T-cell (primary cell): Measurements from ENCODE around the gene EHHADH. TPM values are rescaled to one million over a fixed set of nuclear protein-coding genes. Genes with fewer than 3 reads are reported as not detected.

ENCODE experiments used
- ATAC-seq, 4 experiments: fragments of 200-7000 bp in 3 of 4; fragments of 150-1000 bp in 1 of 4; cut with Tn5 transposase; replicated peaks in 1 of 4; 1 replicate in 3 of 4; 2 replicates in 1 of 4; pipeline ENCODE4 v1.10.0; 2021; ENCODE audit warnings: moderate library complexity in 3 of 4, mild to moderate bottlenecking in 2 of 4, moderate number of reproducible peaks in 1 of 4
- CTCF ChIA-PET, 2 donors: fragments of 300-600 bp; sonication (Branson Sonifier 250); formaldehyde crosslinking; loops; one replicate each; lab custom pipeline; 2022; ENCODE audit warnings: antibody characterized with exemption in 2 of 2; lab: Charles Lee
- POLR2A ChIA-PET, 2 donors: fragments of 300-600 bp; sonication (Branson Sonifier 250); formaldehyde crosslinking; loops; one replicate each; lab custom pipeline; 2022; ENCODE audit warnings: antibody characterized with exemption in 2 of 2; lab: Charles Lee
- DNase-seq, 35 experiments: peaks; one replicate each; pipeline versions ENCODE4 v3.0.0 to v3.0.0-alpha.2; 2013 to 2023
- H3K27ac ChIP-seq: one replicate; pipeline ENCODE4 v1.5.1; 2013; ENCODE audit warnings: low read length
- H3K27me3 ChIP-seq, 2 experiments: replicated peaks in 1 of 2; 1 replicate in 1 of 2; 2 replicates in 1 of 2; pipeline versions ENCODE4 v1.6.1 to v1.7.0; 2013; ENCODE audit warnings: low read length in 1 of 2, mixed read lengths in 1 of 2; ENCODE audit not compliant: control insufficient read depth in 2 of 2, insufficient read depth in 2 of 2; ENCODE audit errors: extremely low read depth in 1 of 2
- H3K36me3 ChIP-seq, 2 donors: 1 replicate in 1 of 2; 2 replicates in 1 of 2; pipeline versions ENCODE4 v1.6.1 to v1.7.0; 2013; ENCODE audit warnings: low read length in 1 of 2; ENCODE audit not compliant: control insufficient read depth in 2 of 2, insufficient read depth in 1 of 2; ENCODE audit errors: extremely low read depth in 1 of 2
- H3K4me1 ChIP-seq, 2 experiments: 1 replicate in 1 of 2; 2 replicates in 1 of 2; pipeline versions ENCODE4 v1.6.1 to v1.7.0; 2013; ENCODE audit warnings: low read length in 2 of 2, mixed read lengths in 1 of 2; ENCODE audit not compliant: insufficient read depth in 2 of 2, control insufficient read depth in 1 of 2; ENCODE audit errors: extremely low read depth in 1 of 2
- H3K4me3 ChIP-seq, 2 donors: 1 replicate in 1 of 2; 2 replicates in 1 of 2; pipeline versions ENCODE4 v1.5.1 to v1.7.0; 2013; ENCODE audit warnings: mild to moderate bottlenecking in 2 of 2, low read length in 1 of 2, moderate library complexity in 1 of 2; ENCODE audit not compliant: control insufficient read depth in 1 of 2; ENCODE audit errors: extremely low read depth in 1 of 2
- H3K9me3 ChIP-seq: 2 replicates; pipeline ENCODE4 v1.7.0; 2013
- H3K27ac Mint-ChIP-seq, 2 donors: one replicate each; pipeline ENCODE4 v1.8.0; 2020 to 2021; ENCODE audit warnings: mild to moderate bottlenecking in 2 of 2, mixed read lengths in 2 of 2
- H3K27me3 Mint-ChIP-seq, 2 donors: one replicate each; pipeline ENCODE4 v1.8.0; 2021 to 2022; ENCODE audit warnings: mixed read lengths in 2 of 2
- H3K36me3 Mint-ChIP-seq: one replicate; pipeline ENCODE4 v1.8.0; 2021; ENCODE audit warnings: mixed read lengths
- H3K4me1 Mint-ChIP-seq, 3 donors: one replicate each; pipeline ENCODE4 v1.8.0; 2020 to 2022; ENCODE audit warnings: mixed read lengths in 3 of 3, mild to moderate bottlenecking in 1 of 3
- H3K4me3 Mint-ChIP-seq, 3 donors: one replicate each; pipeline ENCODE4 v1.8.0; 2020 to 2022; ENCODE audit warnings: mild to moderate bottlenecking in 3 of 3, mixed read lengths in 3 of 3, moderate library complexity in 3 of 3
- H3K9me3 Mint-ChIP-seq, 3 donors: one replicate each; pipeline ENCODE4 v1.8.0; 2020 to 2022; ENCODE audit warnings: mixed read lengths in 3 of 3
- WGBS: methylation state at CpG from one replicate; pipeline ENCODE4 v1.1.5; 2013; ENCODE audit warnings: missing lambda C conversion rate; ENCODE audit not compliant: insufficient coverage; 5-methylcytosine and 5-hydroxymethylcytosine counted together
- total RNA-seq, 35 experiments: library from RNA in 6 of 35; stranded (reverse) in 6 of 35; fragments of 120-200 nt in 1 of 35; gene quantifications; one replicate each; pipeline versions ENCODE4 v1.2.1 to v1.2.4 and lab custom pipeline; 2013 to 2026

EHHADH gene
- total RNA-seq, 5 donors from 2014 or later (not counting 1 experiment from before 2014, with no cell fraction given) = 0.60 to 3.7 (median 1.9) TPM

GRCh38 chr3:185149591-185149990, 104.3 kb downstream of the EHHADH start:
- Mint-ChIP-seq H3K27me3 (peaks cover 23 to 26% of the 10 kb centered on the region in 2 donors), H3K9me3 (no peaks in the 10 kb centered on the region), H3K27ac (no peak overlapping the region), H3K4me3 (no peak overlapping the region), H3K4me1 (peaks cover 0 to 6% (median 6%) of the 10 kb centered on the region in 3 donors), H3K36me3 (no peaks in the 10 kb centered on the region)
- Histone ChIP-seq H3K4me3 (no peak overlapping the region), H3K27ac (no peak overlapping the region), H3K9me3 (no peaks in the 10 kb centered on the region), H3K4me1 (peaks cover 3 to 10% of the 10 kb centered on the region in 2 experiments), H3K36me3 (no peaks in the 10 kb centered on the region), H3K27me3 (peaks cover 23 to 28% of the 10 kb centered on the region in 2 experiments)
- CTCF ChIA-PET = no interaction called here
- WGBS = no CpG with 5 or more reads among the region's 3 CpGs
- POLR2A ChIA-PET = no interaction called here
- no peak for ATAC-seq
- no peak for DNase-seq

- Mint-ChIP-seq H3K36me3 (no peaks in the 10 kb centered on the region), H3K4me1 (no peaks in the 10 kb centered on the region), H3K4me3 (no peak overlapping the region), H3K9me3 (no peaks in the 10 kb centered on the region), H3K27me3 (peaks cover 7 to 14% of the 10 kb centered on the region in 2 donors), H3K27ac (no peak overlapping the region)
- ChIA-PET CTCF (interaction anchor here in 1 of 2 donors (0.5 to 0.7 kb wide), 2 partner anchors 146 to 1483 kb away, joined by 6 to 8 read pairs; no protein-coding TSS in a partner anchor), POLR2A (no interaction called here)
- DNase-seq (no peak), ATAC-seq (no peak)
- Histone ChIP-seq H3K9me3 (no peaks in the 10 kb centered on the region), H3K4me3 (no peak overlapping the region), H3K36me3 (no peaks in the 10 kb centered on the region), H3K27me3 (peaks cover 2 to 14% of the 10 kb centered on the region in 2 experiments), H3K4me1 (no peaks in the 10 kb centered on the region), H3K27ac (no peak overlapping the region)
- WGBS = no CpG with 5 or more reads among the region's 6 CpGs
Observed at GRCh38 chr3:185145511-185145910, 108.3 kb downstream of the EHHADH start.

- ChIA-PET CTCF (no interaction called here), POLR2A (no interaction called here)
- H3K27ac Mint-ChIP-seq = no peak overlapping the region
- ATAC-seq (no peak), DNase-seq (no peak)
- Histone ChIP-seq H3K9me3 (no peaks in the 10 kb centered on the region), H3K4me1 (no peaks in the 10 kb centered on the region), H3K27ac (no peak overlapping the region), H3K4me3 (no peak overlapping the region), H3K36me3 (no peaks in the 10 kb centered on the region), H3K27me3 (peaks cover 2 to 12% of the 10 kb centered on the region in 2 experiments)
- no peaks in the 10 kb centered on the region for H3K9me3 Mint-ChIP-seq
- H3K27me3 Mint-ChIP-seq = peaks cover 2 to 18% of the 10 kb centered on the region in 2 donors
- no peaks in the 10 kb centered on the region for H3K4me1 Mint-ChIP-seq
- H3K36me3 Mint-ChIP-seq = no peaks in the 10 kb centered on the region
- H3K4me3 Mint-ChIP-seq = no peak overlapping the region
- WGBS = no CpG with 5 or more reads among the region's 3 CpGs
Observed at GRCh38 chr3:185144784-185145183, 109.1 kb downstream of the EHHADH start.

Other genes with a start within 250 kb of the EHHADH start
- not detected for gene C3orf70, start 101.0 kb downstream of the EHHADH start, total RNA-seq
- gene MAP3K13, start 109.1 kb upstream of the EHHADH start, total RNA-seq = 1 to 10 TPM; 6.4 to 9.2 (median 7.7) TPM
- gene TMEM41A, start 245.0 kb upstream of the EHHADH start, total RNA-seq = 10 to 100 TPM; 20.1 to 25.5 (median 22.2) TPM